B cell (primary cell): ENCODE data around the gene TRPV6.

Experiments
- CTCF ChIP-seq: fragments of 200-600 bp; IDR thresholded peaks from one replicate; pipeline ENCODE4 v1.8.0; 2022; ENCODE audit warnings: antibody characterized with exemption, mild to moderate bottlenecking
- EZH2 ChIP-seq: IDR thresholded peaks from 2 replicates; pipeline ENCODE4 v1.6.1; 2012; ENCODE audit warnings: borderline replicate concordance, low read depth, mild to moderate bottlenecking, moderate library complexity, low read length; ENCODE audit not compliant: insufficient read depth, poor library complexity, severe bottlenecking

GRCh38 chr7:142933092-142933475 lies 47.5 kb upstream of the TRPV6 start:
- TF ChIP-seq CTCF (no peak), EZH2 (no peak)
